H9 (cell line): ENCODE data around the gene MSI2. TPM values are rescaled to one million over a fixed set of nuclear protein-coding genes. Genes with fewer than 3 reads are reported as not detected.
A peak's percentile ranks its signal among the peaks of the same experiment; 100 is the strongest.

Source experiments
- DNase-seq: peaks from one replicate; pipeline ENCODE4 v3.0.0-alpha.2; 2017
- H2AFZ ChIP-seq: one replicate; pipeline ENCODE4 v1.6.1; 2013; ENCODE audit warnings: mild to moderate bottlenecking, low read length, control low read depth, moderate library complexity
- H2AK5ac ChIP-seq: 2 replicates; pipeline ENCODE4 v1.6.1; 2013; ENCODE audit warnings: low read length, control low read depth, mixed read lengths; ENCODE audit not compliant: insufficient read length
- H2BK120ac ChIP-seq: one replicate; pipeline ENCODE4 v1.6.1; 2013; ENCODE audit warnings: low read depth, mild to moderate bottlenecking, low read length, control low read depth, inconsistent platforms; ENCODE audit not compliant: poor library complexity, severe bottlenecking
- H2BK12ac ChIP-seq: 2 replicates; pipeline ENCODE4 v1.6.1; 2013; ENCODE audit warnings: low read length, control low read depth, mixed read lengths, low read depth; ENCODE audit not compliant: insufficient read length
- H2BK15ac ChIP-seq: 2 replicates; pipeline ENCODE4 v1.6.1; 2013; ENCODE audit warnings: low read depth, low read length, control low read depth
- H2BK20ac ChIP-seq: one replicate; pipeline ENCODE4 v1.6.1; 2013; ENCODE audit warnings: low read depth, mild to moderate bottlenecking, low read length, control low read depth, inconsistent platforms; ENCODE audit not compliant: poor library complexity, severe bottlenecking
- H2BK5ac ChIP-seq: 2 replicates; pipeline ENCODE4 v1.6.1; 2013; ENCODE audit warnings: low read length, control low read depth, mixed read lengths; ENCODE audit not compliant: insufficient read length
- H3K14ac ChIP-seq: 2 replicates; pipeline ENCODE4 v1.6.1; 2013; ENCODE audit warnings: low read length, control low read depth; ENCODE audit not compliant: insufficient read depth
- H3K18ac ChIP-seq: 2 replicates; pipeline ENCODE4 v1.6.1; 2013; ENCODE audit warnings: low read depth, mild to moderate bottlenecking, mixed read lengths, low read length, control low read depth; ENCODE audit not compliant: insufficient read length
- H3K23ac ChIP-seq: 2 replicates; pipeline ENCODE4 v1.6.1; 2013; ENCODE audit warnings: low read length, control low read depth, mixed read lengths, low read depth; ENCODE audit not compliant: insufficient read length
- H3K23me2 ChIP-seq: 2 replicates; pipeline ENCODE4 v1.6.1; 2013; ENCODE audit warnings: low read depth, mild to moderate bottlenecking, mixed read lengths, low read length, control low read depth; ENCODE audit not compliant: insufficient read length, poor library complexity, severe bottlenecking
- H3K27ac ChIP-seq: 2 replicates; pipeline ENCODE4 v1.5.1; 2013; ENCODE audit warnings: low read length, control low read depth, mixed read lengths, low read depth; ENCODE audit not compliant: insufficient read length
- H3K27me3 ChIP-seq: 2 replicates; pipeline ENCODE4 v1.6.1; 2013; ENCODE audit warnings: low read length, control low read depth, inconsistent platforms; ENCODE audit not compliant: insufficient read depth
- H3K4ac ChIP-seq: 2 replicates; pipeline ENCODE4 v1.6.1; 2013; ENCODE audit warnings: low read depth, mild to moderate bottlenecking, control low read depth, inconsistent platforms, low read length, moderate library complexity
- H3K4me1 ChIP-seq: 2 replicates; pipeline ENCODE4 v1.6.1; 2013; ENCODE audit warnings: low read length, control low read depth, inconsistent platforms; ENCODE audit not compliant: insufficient read depth
- H3K4me2 ChIP-seq: 2 replicates; pipeline ENCODE4 v1.6.1; 2013; ENCODE audit warnings: low read length, control low read depth, mixed read lengths; ENCODE audit not compliant: insufficient read length, insufficient read depth
- H3K56ac ChIP-seq: 2 replicates; pipeline ENCODE4 v1.6.1; 2013; ENCODE audit warnings: low read depth, mild to moderate bottlenecking, mixed read lengths, low read length, control low read depth; ENCODE audit not compliant: insufficient read length
- H3K79me1 ChIP-seq: 2 replicates; pipeline ENCODE4 v1.6.1; 2013; ENCODE audit warnings: low read depth, mild to moderate bottlenecking, moderate library complexity, low read length, control low read depth, inconsistent platforms; ENCODE audit not compliant: insufficient read depth, poor library complexity, severe bottlenecking
- H3K79me2 ChIP-seq: 2 replicates; pipeline ENCODE4 v1.6.1; 2013; ENCODE audit warnings: low read length, control low read depth, inconsistent platforms; ENCODE audit not compliant: insufficient read depth
- H3K9ac ChIP-seq: 2 replicates; pipeline ENCODE4 v1.6.1; 2013; ENCODE audit warnings: low read length, control low read depth, mixed read lengths; ENCODE audit not compliant: insufficient read length; ENCODE audit errors: extremely low read depth
- H3K9me3 ChIP-seq: one replicate; pipeline ENCODE4 v1.6.1; 2013; ENCODE audit warnings: low read depth, low read length, inconsistent platforms; ENCODE audit not compliant: control insufficient read depth
- H3T11ph ChIP-seq: one replicate; pipeline ENCODE4 v1.6.1; 2013; ENCODE audit warnings: mild to moderate bottlenecking, low read length, control low read depth, inconsistent platforms
- H4K20me1 ChIP-seq: one replicate; pipeline ENCODE4 v1.6.1; 2013; ENCODE audit not compliant: control insufficient read depth, insufficient read length, insufficient read depth
- H4K5ac ChIP-seq: 2 replicates; pipeline ENCODE4 v1.6.1; 2013; ENCODE audit warnings: low read depth, mild to moderate bottlenecking, mixed read lengths, low read length, control low read depth; ENCODE audit not compliant: insufficient read length
- H4K8ac ChIP-seq: replicated peaks from 2 replicates; pipeline ENCODE4 v1.6.1; 2013; ENCODE audit warnings: low read length, control low read depth, mixed read lengths, low read depth; ENCODE audit not compliant: insufficient read length
- H4K91ac ChIP-seq: 2 replicates; pipeline ENCODE4 v1.6.1; 2013; ENCODE audit warnings: low read depth, mild to moderate bottlenecking, moderate library complexity, mixed read lengths, low read length, control low read depth; ENCODE audit not compliant: insufficient read length
- H3K27ac Mint-ChIP-seq, 3 experiments: 2 replicates in 2 of 3; 3 replicates in 1 of 3; pipeline ENCODE4 v1.8.0; 2020 to 2021; ENCODE audit warnings: mixed read lengths in 3 of 3, mild to moderate bottlenecking in 1 of 3, moderate library complexity in 1 of 3
- H3K27me3 Mint-ChIP-seq: 2 replicates; pipeline ENCODE4 v1.8.0; 2021; ENCODE audit warnings: low read depth, mild to moderate bottlenecking, moderate library complexity, mixed read lengths
- H3K36me3 Mint-ChIP-seq, 3 experiments: 2 replicates in 2 of 3; 3 replicates in 1 of 3; pipeline ENCODE4 v1.8.0; 2020 to 2021; ENCODE audit warnings: low read depth in 3 of 3, mixed read lengths in 3 of 3; ENCODE audit not compliant: insufficient read depth in 1 of 3
- H3K4me1 Mint-ChIP-seq, 2 experiments: 2 replicates each; pipeline ENCODE4 v1.8.0; 2020; ENCODE audit warnings: mixed read lengths in 2 of 2
- H3K4me3 Mint-ChIP-seq, 2 experiments: 2 replicates in 1 of 2; 3 replicates in 1 of 2; pipeline ENCODE4 v1.8.0; 2020 to 2021; ENCODE audit warnings: mild to moderate bottlenecking in 2 of 2, mixed read lengths in 2 of 2, moderate library complexity in 1 of 2
- H3K9me3 Mint-ChIP-seq, 2 experiments: 2 replicates in 1 of 2; 3 replicates in 1 of 2; pipeline ENCODE4 v1.8.0; 2020; ENCODE audit warnings: mild to moderate bottlenecking in 2 of 2, mixed read lengths in 2 of 2, moderate library complexity in 1 of 2
- WGBS: extraction: QIAGEN DNeasy Blood & Tissue Kit; methylation state at CpG from one replicate; pipeline ENCODE4 v1.1.7; 2013; ENCODE audit warnings: missing lambda C conversion rate, low lambda C conversion rate, mixed read lengths; ENCODE audit not compliant: insufficient read length; ENCODE audit errors: extremely low coverage; 5-methylcytosine and 5-hydroxymethylcytosine counted together
- total RNA-seq: library from RNA; stranded (reverse); gene quantifications from 2 replicates; pipeline ENCODE4 v1.2.1, GENCODE V29; 2021
- TF ChIP-seq, protein P1 (sequence below): fragments of 200-600 bp; sonication (generic); conservative IDR thresholded peaks from 3 replicates; pipeline ENCODE4 v1.8.0; 2021; ENCODE audit warnings: antibody characterized with exemption, mild to moderate bottlenecking

The MSI2 gene
- total RNA-seq, 1 experiment from 2014 or later: 98.5 TPM

DNA sequence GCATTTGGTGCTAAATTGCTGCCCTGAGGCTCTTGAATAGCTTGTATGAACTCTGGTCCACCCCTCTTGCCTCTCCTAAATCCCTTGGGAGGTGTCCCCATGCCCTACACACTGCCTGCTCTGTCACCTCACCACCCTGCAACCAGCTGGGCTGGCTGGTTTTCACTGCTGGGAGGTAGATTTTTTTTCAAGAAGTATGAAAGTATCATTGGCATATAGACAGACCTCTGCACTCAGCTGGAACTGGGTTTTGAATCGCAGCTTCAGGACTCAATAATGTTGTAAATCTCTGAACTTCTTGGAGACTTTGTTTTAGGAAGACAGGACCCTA is 184.9 kb downstream of the MSI2 start:
- H4K5ac ChIP-seq: no peak overlapping the region
- H3K4me2 ChIP-seq: no peak overlapping the region
- no peaks in the 10 kb centered on the region for H3K23me2 ChIP-seq
- no peak overlapping the region for H3T11ph ChIP-seq
- peak overlapping the region; percentile 19 to 95 (median 77); a peak in 4 of 7 replicates for H3K27ac Mint-ChIP-seq
- no peaks in the 10 kb centered on the region for H3K36me3 Mint-ChIP-seq
- no peak for DNase-seq
- no peaks in the 10 kb centered on the region; the same call in 1 of the 2 replicates for H3K79me2 ChIP-seq
- H4K8ac ChIP-seq: no peak overlapping the region
- no peak overlapping the region for H3K4ac ChIP-seq
- peaks cover 41 to 58% of the 10 kb centered on the region in 2 experiments for H3K4me1 Mint-ChIP-seq
- no peak overlapping the region for H2BK12ac ChIP-seq
- TF ChIP-seq, protein P1, sequence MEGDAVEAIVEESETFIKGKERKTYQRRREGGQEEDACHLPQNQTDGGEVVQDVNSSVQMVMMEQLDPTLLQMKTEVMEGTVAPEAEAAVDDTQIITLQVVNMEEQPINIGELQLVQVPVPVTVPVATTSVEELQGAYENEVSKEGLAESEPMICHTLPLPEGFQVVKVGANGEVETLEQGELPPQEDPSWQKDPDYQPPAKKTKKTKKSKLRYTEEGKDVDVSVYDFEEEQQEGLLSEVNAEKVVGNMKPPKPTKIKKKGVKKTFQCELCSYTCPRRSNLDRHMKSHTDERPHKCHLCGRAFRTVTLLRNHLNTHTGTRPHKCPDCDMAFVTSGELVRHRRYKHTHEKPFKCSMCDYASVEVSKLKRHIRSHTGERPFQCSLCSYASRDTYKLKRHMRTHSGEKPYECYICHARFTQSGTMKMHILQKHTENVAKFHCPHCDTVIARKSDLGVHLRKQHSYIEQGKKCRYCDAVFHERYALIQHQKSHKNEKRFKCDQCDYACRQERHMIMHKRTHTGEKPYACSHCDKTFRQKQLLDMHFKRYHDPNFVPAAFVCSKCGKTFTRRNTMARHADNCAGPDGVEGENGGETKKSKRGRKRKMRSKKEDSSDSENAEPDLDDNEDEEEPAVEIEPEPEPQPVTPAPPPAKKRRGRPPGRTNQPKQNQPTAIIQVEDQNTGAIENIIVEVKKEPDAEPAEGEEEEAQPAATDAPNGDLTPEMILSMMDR: no peak
- H3K14ac ChIP-seq: no peak overlapping the region
- no peak overlapping the region for H2BK120ac ChIP-seq
- H3K9ac ChIP-seq: no peak overlapping the region
- no peaks in the 10 kb centered on the region for H3K9me3 Mint-ChIP-seq
- no peak overlapping the region for H3K56ac ChIP-seq
- H3K27ac ChIP-seq: no peak overlapping the region
- no peak overlapping the region for H4K91ac ChIP-seq
- WGBS: no CpG with 5 or more reads among the region's 1 CpG
- no peak overlapping the region for H2AFZ ChIP-seq
- H2BK15ac ChIP-seq: no peak overlapping the region
- no peaks in the 10 kb centered on the region for H4K20me1 ChIP-seq
- H2BK20ac ChIP-seq: no peak overlapping the region
- H3K79me1 ChIP-seq: no peaks in the 10 kb centered on the region
- H3K27me3 ChIP-seq: no peaks in the 10 kb centered on the region
- no peak overlapping the region for H2BK5ac ChIP-seq
- H2AK5ac ChIP-seq: no peak overlapping the region
- H3K27me3 Mint-ChIP-seq: no peaks in the 10 kb centered on the region
- no peaks in the 10 kb centered on the region for H3K9me3 ChIP-seq
- H3K18ac ChIP-seq: no peak overlapping the region
- H3K23ac ChIP-seq: no peak overlapping the region
- H3K4me3 Mint-ChIP-seq: peak overlapping the region in 1 of 2 experiments; percentile 36; a peak in 1 of 5 replicates
- H3K4me1 ChIP-seq: peaks cover 8% of the 10 kb centered on the region
